Measurements from ENCODE around the gene BCAP29. TPM values are rescaled to one million over a fixed set of nuclear protein-coding genes. Genes with fewer than 3 reads are reported as not detected.
A peak's percentile ranks its signal among the peaks of the same experiment; 100 is the strongest.

Gene BCAP29
- total and polyA plus RNA-seq, 9 donors = 38.9 to 53.3 (median 43.9) TPM

DNA sequence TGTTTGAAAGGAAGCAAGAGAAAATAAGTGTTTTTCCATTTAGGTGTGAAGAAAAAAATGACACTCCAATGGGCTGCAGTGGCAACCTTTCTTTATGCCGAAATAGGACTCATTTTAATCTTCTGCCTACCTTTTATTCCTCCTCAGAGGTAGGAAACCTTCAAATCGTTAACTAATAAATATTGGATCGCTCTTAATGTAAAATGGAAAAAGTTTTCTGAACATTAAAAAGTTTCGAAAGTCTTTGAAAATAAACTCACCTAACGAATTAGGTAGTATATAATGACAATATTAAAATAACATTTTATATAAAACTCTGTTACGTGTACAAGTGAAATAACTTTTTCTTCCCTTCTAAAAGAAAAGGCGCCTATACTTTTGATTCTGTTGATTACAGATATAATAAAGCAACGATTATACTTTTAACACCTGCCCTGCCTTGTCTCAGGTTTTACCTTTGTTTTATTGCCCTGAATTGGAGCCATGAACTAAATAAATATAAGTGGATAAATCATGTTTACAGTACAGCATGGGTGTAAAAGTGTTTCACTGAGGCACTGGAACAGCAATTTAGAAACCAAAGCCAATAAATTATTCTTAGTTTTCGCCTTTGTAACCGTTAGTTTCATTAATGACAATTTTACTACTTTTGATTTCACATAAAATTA is 804 bp downstream of the BCAP29 start:
- no CpG with 5 or more reads among the region's 10 CpGs for WGBS (ENCODE audit: insufficient coverage)
- Histone ChIP-seq H3K36me3 (ENCODE audit: control insufficient read depth, insufficient read depth, low read length) (peaks cover 5% of the 10 kb centered on the region), H3K27me3 (ENCODE audit: control insufficient read depth, insufficient read depth, low read length) (no peaks in the 10 kb centered on the region), H3K4me1 (ENCODE audit: control insufficient read depth, insufficient read depth, low read length) (no peaks in the 10 kb centered on the region), H3K9me3 (replicated peaks; ENCODE audit: control insufficient read depth, low read depth, low read length) (no peaks in the 10 kb centered on the region), H3K4me3 (ENCODE audit: low read length) (peak overlapping the region; percentile 86), H3K27ac (ENCODE audit: low read length) (peak overlapping the region; percentile 91)
- no peak for DNase-seq

GRCh38 chr7:107581387-107582013 is 1.5 kb downstream of the BCAP29 start:
- peaks cover 9% of the 10 kb centered on the region for H3K36me3 ChIP-seq (ENCODE audit: control insufficient read depth, insufficient read depth, low read length)
- no peak overlapping the region for H3K27ac ChIP-seq (ENCODE audit: low read length)
- H3K4me3 ChIP-seq (ENCODE audit: low read length) = no peak overlapping the region
- no CpG with 5 or more reads among the region's 5 CpGs for WGBS (ENCODE audit: insufficient coverage)
- no peaks in the 10 kb centered on the region for H3K27me3 ChIP-seq (ENCODE audit: control insufficient read depth, insufficient read depth, low read length)
- H3K9me3 ChIP-seq (replicated peaks; ENCODE audit: control insufficient read depth, low read depth, low read length) = no peaks in the 10 kb centered on the region
- no peaks in the 10 kb centered on the region for H3K4me1 ChIP-seq (ENCODE audit: control insufficient read depth, insufficient read depth, low read length)
- DNase-seq = no peak

DNA sequence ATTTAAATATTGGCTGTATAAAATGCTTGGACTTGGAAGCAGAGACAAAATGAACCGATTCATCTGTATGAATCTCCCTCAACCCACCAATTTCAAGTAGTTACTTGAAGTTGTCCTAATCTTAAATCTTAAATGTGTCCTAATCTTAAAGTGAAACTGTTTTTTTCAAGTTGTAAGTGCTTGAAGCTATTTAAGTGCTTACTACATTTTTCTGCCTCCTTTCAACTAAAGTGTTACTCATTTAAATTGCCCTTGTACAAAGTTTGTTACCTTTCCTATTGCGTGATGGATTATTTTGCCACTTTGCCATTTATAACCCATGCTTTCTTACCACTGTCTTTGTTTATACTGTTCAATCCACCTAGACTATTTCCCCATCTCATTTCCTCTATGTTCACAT is 2.8 kb downstream of the BCAP29 start:
- no peak overlapping the region for H3K27ac ChIP-seq (ENCODE audit: low read length)
- H3K9me3 ChIP-seq (replicated peaks; ENCODE audit: control insufficient read depth, low read depth, low read length) = no peaks in the 10 kb centered on the region
- no CpG with 5 or more reads among the region's 2 CpGs for WGBS (ENCODE audit: insufficient coverage)
- DNase-seq = no peak
- H3K4me1 ChIP-seq (ENCODE audit: control insufficient read depth, insufficient read depth, low read length) = no peaks in the 10 kb centered on the region
- H3K36me3 ChIP-seq (ENCODE audit: control insufficient read depth, insufficient read depth, low read length) = peaks cover 9% of the 10 kb centered on the region
- H3K4me3 ChIP-seq (ENCODE audit: low read length) = no peak overlapping the region
- H3K27me3 ChIP-seq (ENCODE audit: control insufficient read depth, insufficient read depth, low read length) = no peaks in the 10 kb centered on the region

GRCh38 chr7:107584716-107585115 is 4.7 kb downstream of the BCAP29 start:
- no peak for DNase-seq
- H3K36me3 ChIP-seq (ENCODE audit: control insufficient read depth, insufficient read depth, low read length) = peaks cover 14% of the 10 kb centered on the region
- no peaks in the 10 kb centered on the region for H3K9me3 ChIP-seq (replicated peaks; ENCODE audit: control insufficient read depth, low read depth, low read length)
- no CpG with 5 or more reads among the region's 2 CpGs for WGBS (ENCODE audit: insufficient coverage)
- H3K4me1 ChIP-seq (ENCODE audit: control insufficient read depth, insufficient read depth, low read length) = no peaks in the 10 kb centered on the region
- no peak overlapping the region for H3K4me3 ChIP-seq (ENCODE audit: low read length)
- H3K27ac ChIP-seq (ENCODE audit: low read length) = no peak overlapping the region
- H3K27me3 ChIP-seq (ENCODE audit: control insufficient read depth, insufficient read depth, low read length) = no peaks in the 10 kb centered on the region

DNA sequence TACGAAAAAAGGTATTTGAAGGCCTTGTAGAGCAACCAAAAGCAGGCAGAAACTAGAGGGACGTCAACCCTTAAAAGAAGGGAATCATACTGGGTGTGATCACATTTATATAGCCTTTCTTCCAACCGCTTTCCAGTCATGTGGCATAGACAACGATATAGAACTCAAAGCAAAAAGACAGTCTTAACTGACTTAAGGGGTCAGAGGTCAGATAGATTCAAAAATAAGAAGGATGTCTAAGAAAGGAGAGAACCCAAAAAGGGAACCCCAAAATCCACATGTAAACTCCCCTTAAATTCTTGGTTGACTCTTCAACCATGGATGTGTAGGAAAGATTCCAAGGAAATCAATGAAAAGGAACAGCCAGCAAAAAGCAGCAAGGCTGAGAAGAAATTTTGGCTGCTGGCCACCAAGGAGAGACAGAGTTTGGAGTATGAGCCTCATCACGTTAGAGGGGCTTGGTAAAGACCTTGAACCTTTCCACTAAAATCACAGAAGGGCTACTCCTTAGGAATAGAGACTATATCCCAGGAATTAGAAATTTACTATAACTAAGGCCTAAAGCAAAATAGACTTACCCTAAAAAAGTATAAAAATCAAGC is 8.6 kb downstream of the BCAP29 start:
- Histone ChIP-seq H3K27me3 (ENCODE audit: control insufficient read depth, insufficient read depth, low read length) (no peaks in the 10 kb centered on the region), H3K4me1 (ENCODE audit: control insufficient read depth, insufficient read depth, low read length) (no peaks in the 10 kb centered on the region), H3K36me3 (ENCODE audit: control insufficient read depth, insufficient read depth, low read length) (peaks cover 14% of the 10 kb centered on the region), H3K9me3 (replicated peaks; ENCODE audit: control insufficient read depth, low read depth, low read length) (no peaks in the 10 kb centered on the region), H3K4me3 (ENCODE audit: low read length) (no peak overlapping the region), H3K27ac (ENCODE audit: low read length) (no peak overlapping the region)
- DNase-seq = no peak
- no CpG with 5 or more reads among the region's 5 CpGs for WGBS (ENCODE audit: insufficient coverage)

DNA sequence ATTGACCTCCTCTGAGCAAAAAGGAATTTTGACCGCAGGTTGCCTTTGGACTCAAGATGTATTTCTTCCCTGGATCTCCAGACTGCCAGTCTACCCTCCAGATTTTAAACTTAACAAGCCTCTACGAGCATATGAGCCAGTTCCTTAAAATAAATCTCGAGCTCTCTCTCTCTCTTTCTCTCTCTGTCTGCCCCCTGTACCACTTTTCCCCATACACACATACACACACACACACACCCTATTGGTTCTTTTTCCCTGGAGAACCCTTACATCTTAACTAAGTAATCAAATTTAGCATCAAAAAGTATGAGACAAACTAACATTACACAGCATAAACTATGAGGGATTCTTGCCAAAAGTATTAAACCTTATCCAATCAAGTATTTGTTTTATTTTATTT is 11.4 kb downstream of the BCAP29 start:
- no peaks in the 10 kb centered on the region for H3K4me1 ChIP-seq (ENCODE audit: control insufficient read depth, insufficient read depth, low read length)
- no peak overlapping the region for H3K27ac ChIP-seq (ENCODE audit: low read length)
- H3K9me3 ChIP-seq (replicated peaks; ENCODE audit: control insufficient read depth, low read depth, low read length) = no peaks in the 10 kb centered on the region
- H3K27me3 ChIP-seq (ENCODE audit: control insufficient read depth, insufficient read depth, low read length) = no peaks in the 10 kb centered on the region
- H3K4me3 ChIP-seq (ENCODE audit: low read length) = no peak overlapping the region
- WGBS (ENCODE audit: insufficient coverage) = 56% methylated on average over 1 of the region's 3 CpGs
- DNase-seq = no peak
- H3K36me3 ChIP-seq (ENCODE audit: control insufficient read depth, insufficient read depth, low read length) = peaks cover 15% of the 10 kb centered on the region

DNA sequence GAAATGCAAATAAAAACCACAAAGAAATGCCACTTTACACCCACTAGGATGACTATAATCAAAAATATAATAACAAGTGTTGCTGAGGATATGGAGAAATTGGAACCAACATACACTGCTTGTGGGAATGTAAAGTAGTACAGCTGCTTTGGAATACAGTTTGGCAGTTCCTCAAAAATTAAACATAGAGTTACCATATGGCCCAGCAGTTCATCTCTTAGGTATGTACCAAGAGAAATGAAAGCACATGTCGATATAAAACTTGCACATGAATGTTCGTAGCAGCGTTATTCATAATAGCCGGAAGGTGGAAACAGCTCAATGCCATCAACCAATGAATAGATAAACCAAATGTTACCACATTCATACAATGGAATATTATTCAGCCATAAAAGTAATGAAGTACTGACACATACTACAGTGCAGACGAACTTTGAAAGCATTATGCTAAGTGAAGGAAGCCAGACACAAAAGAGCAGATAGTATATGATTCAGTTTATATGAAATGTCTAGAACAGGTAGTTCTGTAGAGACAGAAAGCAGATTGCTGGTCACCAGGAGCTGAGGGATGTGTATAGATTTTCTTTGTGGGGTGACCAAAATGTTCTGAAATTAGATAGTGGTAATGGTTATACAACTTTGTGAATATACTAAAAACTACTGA is 12.4 kb downstream of the BCAP29 start:
- H3K27ac ChIP-seq (ENCODE audit: low read length) = no peak overlapping the region

GRCh38 chr7:107593025-107593410 is 13.0 kb downstream of the BCAP29 start:
- H3K9me3 ChIP-seq (replicated peaks; ENCODE audit: control insufficient read depth, low read depth, low read length) = no peaks in the 10 kb centered on the region
- 86% methylated on average over 1 of the region's 1 CpG for WGBS (ENCODE audit: insufficient coverage)
- H3K27me3 ChIP-seq (ENCODE audit: control insufficient read depth, insufficient read depth, low read length) = no peaks in the 10 kb centered on the region
- H3K27ac ChIP-seq (ENCODE audit: low read length) = no peak overlapping the region
- H3K36me3 ChIP-seq (ENCODE audit: control insufficient read depth, insufficient read depth, low read length) = peaks cover 20% of the 10 kb centered on the region
- DNase-seq = no peak
- no peaks in the 10 kb centered on the region for H3K4me1 ChIP-seq (ENCODE audit: control insufficient read depth, insufficient read depth, low read length)
- no peak overlapping the region for H3K4me3 ChIP-seq (ENCODE audit: low read length)

More for the DNA sequence above, 12.4 kb downstream of the BCAP29 start:
- H3K36me3 ChIP-seq (ENCODE audit: control insufficient read depth, insufficient read depth, low read length) = peaks cover 20% of the 10 kb centered on the region
- no peaks in the 10 kb centered on the region for H3K9me3 ChIP-seq (replicated peaks; ENCODE audit: control insufficient read depth, low read depth, low read length)
- no CpG with 5 or more reads among the region's 5 CpGs for WGBS (ENCODE audit: insufficient coverage)
- H3K4me3 ChIP-seq (ENCODE audit: low read length) = no peak overlapping the region
- H3K4me1 ChIP-seq (ENCODE audit: control insufficient read depth, insufficient read depth, low read length) = no peaks in the 10 kb centered on the region
- DNase-seq = no peak
- H3K27me3 ChIP-seq (ENCODE audit: control insufficient read depth, insufficient read depth, low read length) = no peaks in the 10 kb centered on the region

GRCh38 chr7:107594961-107595737 is 15.1 kb downstream of the BCAP29 start:
- Histone ChIP-seq H3K9me3 (replicated peaks; ENCODE audit: control insufficient read depth, low read depth, low read length) (no peaks in the 10 kb centered on the region), H3K36me3 (ENCODE audit: control insufficient read depth, insufficient read depth, low read length) (peaks cover 15% of the 10 kb centered on the region), H3K4me1 (ENCODE audit: control insufficient read depth, insufficient read depth, low read length) (no peaks in the 10 kb centered on the region), H3K27me3 (ENCODE audit: control insufficient read depth, insufficient read depth, low read length) (no peaks in the 10 kb centered on the region), H3K27ac (ENCODE audit: low read length) (peak overlapping the region; percentile 66), H3K4me3 (ENCODE audit: low read length) (no peak overlapping the region)
- no CpG with 5 or more reads among the region's 4 CpGs for WGBS (ENCODE audit: insufficient coverage)
- no peak for DNase-seq

Data from muscle of leg (tissue), 11 donors.